SK-N-SH (cell line): ENCODE results near the gene WDFY2.

Experiments
- CTCF ChIP-seq: fragments of 200-600 bp; sonication (generic); IDR thresholded peaks from 2 replicates; pipeline ENCODE4 v1.6.1; 2017; ENCODE audit warnings: antibody characterized with exemption, mild to moderate bottlenecking, moderate library complexity
- EZH2phosphoT487 ChIP-seq: fragments of 200-600 bp; sonication (generic); IDR thresholded peaks from 2 replicates; pipeline ENCODE4 v1.6.1; 2017; ENCODE audit warnings: low read depth, mixed run types, mild to moderate bottlenecking, antibody characterized with exemption, moderate library complexity, borderline replicate concordance
- GABPA ChIP-seq: IDR thresholded peaks from 2 replicates; pipeline ENCODE4 v1.4.0; 2012; ENCODE audit warnings: low read depth, mild to moderate bottlenecking
- JUND ChIP-seq: IDR thresholded peaks from 2 replicates; pipeline ENCODE4 v1.4.0; 2012
- RAD21 ChIP-seq: IDR thresholded peaks from 2 replicates; pipeline ENCODE4 v1.6.1; 2012; ENCODE audit warnings: mild to moderate bottlenecking, low read length
- YY1 ChIP-seq: IDR thresholded peaks from 2 replicates; pipeline ENCODE4 v1.4.0; 2012; ENCODE audit warnings: low read depth, mild to moderate bottlenecking

DNA sequence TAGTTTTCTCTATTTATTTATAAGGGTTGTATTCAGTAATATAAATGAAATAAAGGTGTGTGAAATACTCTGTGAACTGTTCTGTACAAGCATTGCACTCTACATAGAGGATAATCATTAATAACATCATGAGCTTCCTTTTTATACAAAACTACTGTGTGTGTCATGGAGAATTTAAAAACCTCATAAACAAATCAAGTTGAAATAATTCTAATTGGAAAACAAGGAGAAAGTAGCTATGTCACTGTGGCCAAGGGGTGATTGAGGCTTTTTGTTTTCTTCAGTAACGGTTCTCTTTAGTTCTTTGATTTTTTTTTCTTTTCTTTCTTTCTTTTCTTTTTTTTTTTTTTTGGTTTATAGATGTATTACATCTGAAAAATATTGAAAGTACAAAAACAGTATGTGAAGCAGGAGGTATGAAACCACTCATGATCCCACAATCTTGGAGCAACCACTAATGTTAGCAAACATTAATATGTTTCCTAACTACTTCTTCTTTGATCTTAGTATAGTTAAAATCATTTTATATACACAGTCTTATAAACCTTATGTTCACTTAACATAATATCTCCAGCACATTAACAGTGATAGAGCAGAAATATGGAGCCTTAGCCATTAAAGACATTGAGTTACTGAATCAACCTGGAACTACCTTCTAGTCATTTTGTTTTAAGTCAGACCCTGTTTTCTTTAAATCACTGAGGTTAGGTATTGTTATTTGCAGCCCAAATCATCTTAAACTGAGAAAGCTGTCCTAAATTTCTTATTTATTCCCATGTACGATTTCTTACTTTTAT lies 45.4 kb downstream of the WDFY2 start:
- TF ChIP-seq GABPA (no peak), CTCF (no peak), JUND (no peak), EZH2phosphoT487 (no peak), YY1 (no peak), RAD21 (no peak)
